HEK293T (cell line): ENCODE measurements around the gene PIEZO2.

ENCODE experiments used
- CTCF ChIA-PET: fragments of 350-600 bp; formaldehyde crosslinking; extraction: SDS; loops from one replicate; lab custom pipeline; 2021; ENCODE audit warnings: antibody characterized with exemption, inconsistent platforms; lab: Yijun Ruan, JAX
- POLR2A ChIA-PET: fragments of 350-600 bp; formaldehyde crosslinking; extraction: SDS; loops from one replicate; lab custom pipeline; 2020; ENCODE audit warnings: antibody characterized with exemption, inconsistent platforms; lab: Yijun Ruan, JAX
- DNase-seq: peaks from one replicate; pipeline ENCODE4 v3.0.0; 2012; ENCODE audit warnings: mixed read lengths; ENCODE audit errors: extremely low spot score
- ARNT ChIP-seq: fragments of 450-650 bp; IDR thresholded peaks from 2 replicates; pipeline ENCODE4 v1.6.1; 2017; ENCODE audit warnings: mild to moderate bottlenecking
- BHLHE40 ChIP-seq: fragments of 450-650 bp; IDR thresholded peaks from 2 replicates; pipeline ENCODE4 v1.6.1; 2016; ENCODE audit warnings: mild to moderate bottlenecking, moderate library complexity, borderline replicate concordance
- CTBP1 ChIP-seq: fragments of 450-650 bp; IDR thresholded peaks from 2 replicates; pipeline ENCODE4 v1.6.1; 2016; ENCODE audit warnings: borderline replicate concordance
- ELF4 ChIP-seq: fragments of 450-650 bp; IDR thresholded peaks from 2 replicates; pipeline ENCODE4 v1.6.1; 2017; ENCODE audit warnings: antibody characterized with exemption
- FOXA1 ChIP-seq: fragments of 450-650 bp; IDR thresholded peaks from 2 replicates; pipeline ENCODE4 v1.6.1; 2016; ENCODE audit warnings: mild to moderate bottlenecking
- FOXK2 ChIP-seq: fragments of 450-650 bp; IDR thresholded peaks from 2 replicates; pipeline ENCODE4 v1.6.1; 2016; ENCODE audit warnings: mild to moderate bottlenecking
- FOXM1 ChIP-seq: fragments of 450-650 bp; IDR thresholded peaks from 2 replicates; pipeline ENCODE4 v1.6.1; 2017; ENCODE audit warnings: mild to moderate bottlenecking, borderline replicate concordance
- HDGF ChIP-seq: fragments of 450-650 bp; IDR thresholded peaks from 2 replicates; pipeline ENCODE4 v1.6.1; 2017; ENCODE audit warnings: antibody characterized with exemption, borderline replicate concordance
- L3MBTL2 ChIP-seq: fragments of 450-650 bp; conservative IDR thresholded peaks from 2 replicates; pipeline ENCODE4 v1.6.1; 2016; ENCODE audit warnings: mild to moderate bottlenecking
- LEF1 ChIP-seq: fragments of 450-650 bp; IDR thresholded peaks from 2 replicates; pipeline ENCODE4 v1.6.1; 2017; ENCODE audit warnings: mild to moderate bottlenecking, borderline replicate concordance
- NFRKB ChIP-seq: fragments of 450-650 bp; IDR thresholded peaks from 2 replicates; pipeline ENCODE4 v1.6.1; 2016; ENCODE audit warnings: mild to moderate bottlenecking, moderate library complexity
- SP1 ChIP-seq: fragments of 450-650 bp; IDR thresholded peaks from 2 replicates; pipeline ENCODE4 v1.6.1; 2017
- SUZ12 ChIP-seq: fragments of 450-650 bp; IDR thresholded peaks from 2 replicates; pipeline ENCODE4 v1.6.1; 2016; ENCODE audit warnings: mild to moderate bottlenecking
- TARDBP ChIP-seq: fragments of 450-650 bp; IDR thresholded peaks from 2 replicates; pipeline ENCODE4 v1.6.1; 2016
- ZNF384 ChIP-seq: fragments of 450-650 bp; IDR thresholded peaks from 2 replicates; pipeline ENCODE4 v1.6.1; 2016
- TF ChIP-seq, protein P1 (sequence below): fragments of 450-650 bp; IDR thresholded peaks from 2 replicates; pipeline ENCODE4 v1.6.1; 2016

The PIEZO2 gene

DNA sequence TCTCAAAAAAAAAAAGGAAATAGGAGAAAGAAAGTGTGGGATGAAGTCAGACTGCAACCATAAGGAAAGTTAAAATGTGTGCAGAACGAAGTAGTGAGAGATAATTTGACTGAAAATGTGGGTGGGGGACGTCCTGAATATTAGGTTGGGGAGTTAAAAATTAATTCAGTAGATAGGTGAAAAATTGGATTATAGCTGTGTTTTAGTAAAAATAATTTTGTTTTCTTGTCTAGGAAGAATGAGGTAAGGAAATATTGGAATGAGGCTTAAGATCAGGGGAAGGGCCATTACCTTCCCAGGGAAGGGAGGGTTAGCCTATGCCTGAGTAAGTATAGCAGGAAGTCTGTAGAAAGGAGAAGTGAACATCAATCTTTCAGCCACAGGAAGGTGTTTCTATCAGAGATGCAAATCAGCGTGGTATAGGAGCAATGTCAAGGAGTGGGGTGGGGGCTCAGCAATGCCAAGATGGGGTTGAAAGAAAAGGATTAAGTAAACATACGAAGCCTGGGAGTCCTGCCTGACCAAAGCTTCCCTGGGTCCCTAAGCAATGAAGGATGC is 250.9 kb downstream of the PIEZO2 start:
- POLR2A ChIA-PET = no interaction called here
- CTCF ChIA-PET = no interaction called here
- no peak for DNase-seq
- TF ChIP-seq HDGF = no peak
- no peak for TF ChIP-seq SUZ12
- TF ChIP-seq ZNF384 = no peak
- no peak for TF ChIP-seq NFRKB
- no peak for TF ChIP-seq TARDBP
- no peak for TF ChIP-seq ARNT
- no peak for TF ChIP-seq SP1

DNA sequence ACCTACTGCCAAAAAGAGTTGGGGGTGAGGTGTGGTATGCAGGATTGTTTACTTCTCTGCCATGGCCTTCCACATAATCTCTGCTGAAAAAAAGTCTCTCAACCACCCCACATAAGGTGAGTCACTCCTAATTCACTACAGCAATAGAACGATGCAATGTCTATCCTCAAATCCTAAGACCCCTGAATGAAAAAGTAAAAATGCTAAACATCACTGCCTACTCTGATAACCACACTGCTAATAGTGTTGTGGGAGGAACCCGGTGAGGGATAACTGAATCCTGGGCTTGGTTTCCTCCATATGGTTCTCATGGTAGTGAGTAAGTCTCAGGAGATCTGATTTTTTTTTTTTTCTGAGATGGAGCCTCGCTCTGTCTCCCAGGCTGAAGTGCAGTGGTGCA is 252.5 kb downstream of the PIEZO2 start:
- DNase-seq = no peak
- ChIA-PET POLR2A (no interaction called here), CTCF (no interaction called here)
- no peak for TF ChIP-seq SP1
- no peak for TF ChIP-seq FOXK2
- TF ChIP-seq ARNT = no peak
- TF ChIP-seq TARDBP = no peak
- TF ChIP-seq ELF4 = no peak
- TF ChIP-seq CTBP1 = no peak

DNA sequence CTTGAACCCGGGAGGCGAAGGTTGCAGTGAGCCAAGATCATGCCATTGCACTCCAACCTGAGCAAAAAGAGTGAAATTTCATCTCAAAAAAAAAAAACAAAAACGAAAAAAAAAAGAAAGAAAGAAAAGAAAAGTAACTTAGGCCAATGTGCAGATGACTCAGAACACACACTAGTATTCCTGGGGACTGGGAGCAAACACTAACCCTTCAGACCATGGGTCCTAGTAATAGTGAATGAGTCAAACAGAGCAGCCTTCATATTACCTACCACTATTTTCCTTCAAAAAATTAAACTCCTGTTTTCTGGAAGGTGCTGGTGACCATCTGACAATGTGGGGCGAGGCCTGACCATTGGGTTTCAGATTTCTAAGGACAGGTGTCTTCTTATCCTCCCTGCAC is 253.4 kb downstream of the PIEZO2 start:
- TF ChIP-seq, protein P1, sequence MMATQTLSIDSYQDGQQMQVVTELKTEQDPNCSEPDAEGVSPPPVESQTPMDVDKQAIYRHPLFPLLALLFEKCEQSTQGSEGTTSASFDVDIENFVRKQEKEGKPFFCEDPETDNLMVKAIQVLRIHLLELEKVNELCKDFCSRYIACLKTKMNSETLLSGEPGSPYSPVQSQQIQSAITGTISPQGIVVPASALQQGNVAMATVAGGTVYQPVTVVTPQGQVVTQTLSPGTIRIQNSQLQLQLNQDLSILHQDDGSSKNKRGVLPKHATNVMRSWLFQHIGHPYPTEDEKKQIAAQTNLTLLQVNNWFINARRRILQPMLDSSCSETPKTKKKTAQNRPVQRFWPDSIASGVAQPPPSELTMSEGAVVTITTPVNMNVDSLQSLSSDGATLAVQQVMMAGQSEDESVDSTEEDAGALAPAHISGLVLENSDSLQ = no peak
- TF ChIP-seq L3MBTL2 (no peak), FOXK2 (no peak), SP1 (no peak), FOXA1 (no peak), ELF4 (no peak), TARDBP (no peak), FOXM1 (no peak), ZNF384 (no peak), CTBP1 (no peak), LEF1 (no peak)
- ChIA-PET POLR2A (no interaction called here), CTCF (no interaction called here)
- DNase-seq = no peak

DNA sequence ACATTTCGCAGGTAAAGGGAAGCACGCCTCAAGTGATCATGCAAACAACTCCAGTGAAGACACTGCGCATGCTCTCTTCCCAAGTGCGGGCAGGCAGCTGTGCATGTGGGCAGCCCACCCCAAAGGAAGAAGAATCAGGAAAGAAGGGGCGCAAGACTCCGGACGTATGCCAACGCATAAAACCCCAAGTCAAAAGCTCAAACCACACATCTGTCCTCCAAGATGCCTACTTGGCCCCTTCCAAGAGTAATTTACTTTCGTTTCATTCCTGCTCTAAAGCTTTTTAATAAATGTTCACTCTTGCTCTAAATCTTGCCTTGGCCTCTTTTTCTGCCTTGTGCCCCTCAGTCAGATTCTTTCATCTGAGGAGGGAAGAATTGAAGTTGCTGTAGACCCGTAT is 254.9 kb downstream of the PIEZO2 start:
- TF ChIP-seq L3MBTL2 (no peak), HDGF (no peak), FOXA1 (no peak), NFRKB (no peak), FOXK2 (no peak), CTBP1 (no peak), FOXM1 (no peak), ZNF384 (no peak), LEF1 (no peak), SUZ12 (no peak), BHLHE40 (no peak), ARNT (no peak), ELF4 (no peak), SP1 (no peak), TARDBP (no peak)
- no peak for DNase-seq
- CTCF ChIA-PET = no interaction called here
- POLR2A ChIA-PET = no interaction called here

DNA sequence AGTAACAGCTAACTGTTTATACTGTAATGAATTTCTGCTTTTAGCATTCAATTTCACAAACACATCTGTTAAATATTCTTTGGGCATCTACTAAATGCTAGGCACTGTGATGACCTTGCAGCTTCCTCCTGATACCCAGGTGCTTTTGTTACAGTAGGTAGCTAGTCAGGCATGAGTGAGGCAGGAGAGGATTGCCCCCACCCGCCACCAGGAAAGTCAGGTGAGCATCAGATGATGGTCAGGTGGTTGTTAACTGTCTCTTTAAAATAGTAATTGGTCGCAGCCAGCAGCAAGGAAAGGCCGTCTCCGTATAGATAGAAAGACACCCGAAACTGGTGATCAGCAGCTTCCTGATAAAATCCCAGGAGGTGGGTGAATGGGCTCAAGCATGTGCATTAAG is 255.6 kb downstream of the PIEZO2 start:
- no peak for DNase-seq
- CTCF ChIA-PET = no interaction called here
- TF ChIP-seq FOXK2 (no peak), CTBP1 (no peak), SP1 (no peak), FOXA1 (no peak), TARDBP (no peak), ZNF384 (no peak), FOXM1 (no peak), NFRKB (no peak), HDGF (no peak), LEF1 (no peak), ARNT (no peak), L3MBTL2 (no peak), BHLHE40 (no peak), SUZ12 (no peak), ELF4 (no peak)
- TF ChIP-seq, protein P1 = no peak
- POLR2A ChIA-PET = no interaction called here

DNA sequence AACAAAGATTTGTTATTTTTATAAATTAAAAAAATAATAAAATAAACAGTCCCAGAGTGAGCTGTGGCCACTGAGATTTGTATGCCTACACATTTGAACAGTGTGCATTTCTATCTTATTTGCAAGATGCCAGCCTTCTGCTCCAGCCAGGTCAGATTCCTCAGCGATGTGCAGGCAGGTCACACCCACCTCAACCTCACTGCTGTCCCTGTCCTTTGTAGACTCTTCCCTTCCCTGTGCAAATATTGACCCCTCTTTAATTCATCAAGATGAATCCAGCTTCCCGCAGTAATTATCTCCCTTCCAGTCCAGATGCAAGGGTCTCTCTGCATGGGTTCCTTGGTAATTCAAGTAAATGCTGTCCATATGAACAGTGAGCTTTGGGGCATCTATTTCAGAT is 256.2 kb downstream of the PIEZO2 start:
- DNase-seq = no peak
- ChIA-PET POLR2A (no interaction called here), CTCF (no interaction called here)
- TF ChIP-seq ARNT = no peak
- no peak for TF ChIP-seq FOXK2
- no peak for TF ChIP-seq LEF1
- TF ChIP-seq ZNF384 = no peak
- TF ChIP-seq CTBP1 = no peak
- no peak for TF ChIP-seq HDGF

DNA sequence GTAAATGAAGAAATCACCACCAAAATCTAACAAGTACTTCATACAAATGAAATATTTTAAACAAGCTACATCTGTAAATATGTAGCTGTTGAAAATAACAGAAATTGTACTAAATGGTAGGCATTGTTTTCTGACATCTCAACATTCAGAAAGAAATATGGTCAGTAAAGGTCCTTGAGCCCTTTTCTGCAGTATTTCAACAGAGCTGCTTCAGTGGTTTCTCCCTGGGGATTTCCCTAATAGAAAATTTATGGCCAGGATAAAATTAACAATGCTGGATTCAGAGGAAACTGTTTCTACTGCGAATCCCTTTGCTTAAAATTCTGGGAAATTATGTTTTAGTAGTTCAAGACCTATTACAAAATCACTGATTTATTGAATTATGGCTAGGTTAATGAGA is 256.6 kb downstream of the PIEZO2 start:
- TF ChIP-seq, protein P1 = no peak
- TF ChIP-seq FOXM1 (no peak), ZNF384 (no peak), TARDBP (no peak), HDGF (no peak)
- ChIA-PET POLR2A (no interaction called here), CTCF (no interaction called here)
- DNase-seq = no peak
